Activated CD8-positive, alpha-beta T cell treated with anti-CD3 and anti-CD28 coated beads for 36 hours (primary cell): Measurements from ENCODE around the gene LRRC7. TPM values are rescaled to one million over a fixed set of nuclear protein-coding genes. Genes with fewer than 3 reads are reported as not detected.

ENCODE experiments used
- ATAC-seq: fragments of 200-7000 bp; cut with Tn5 transposase; one replicate; pipeline ENCODE4 v1.10.0; 2021; ENCODE audit warnings: mild to moderate bottlenecking, moderate library complexity
- CTCF ChIA-PET: fragments of 350-600 bp; sonication (Branson Sonifier 250); formaldehyde crosslinking; loops from one replicate; lab custom pipeline; 2021; ENCODE audit warnings: antibody characterized with exemption; lab: Charles Lee
- POLR2A ChIA-PET: fragments of 350-600 bp; sonication (Branson Sonifier 250); formaldehyde crosslinking; loops from one replicate; lab custom pipeline; 2021; ENCODE audit warnings: antibody characterized with exemption; lab: Charles Lee
- DNase-seq: peaks from one replicate; pipeline ENCODE4 v3.0.0-alpha.2; 2020
- H3K27ac Mint-ChIP-seq: one replicate; pipeline ENCODE4 v1.8.0; 2021; ENCODE audit warnings: mild to moderate bottlenecking, mixed read lengths
- H3K27me3 Mint-ChIP-seq: one replicate; pipeline ENCODE4 v1.8.0; 2021; ENCODE audit warnings: mixed read lengths
- H3K36me3 Mint-ChIP-seq: one replicate; pipeline ENCODE4 v1.8.0; 2021; ENCODE audit warnings: low read depth, mixed read lengths
- H3K4me1 Mint-ChIP-seq: one replicate; pipeline ENCODE4 v1.8.0; 2021; ENCODE audit warnings: low read depth, mixed read lengths
- H3K4me3 Mint-ChIP-seq: one replicate; pipeline ENCODE4 v1.8.0; 2021; ENCODE audit warnings: mild to moderate bottlenecking, moderate library complexity, mixed read lengths
- H3K9me3 Mint-ChIP-seq: one replicate; pipeline ENCODE4 v1.8.0; 2021; ENCODE audit warnings: mixed read lengths
- intact Hi-C: fragments of 100-400 bp; cut with micrococcal nuclease; formaldehyde crosslinking; loops from one replicate; pipeline ENCODE4 v1.10.0; 2022
- total RNA-seq, 2 experiments: library from RNA; stranded (reverse); gene quantifications; one replicate each; pipeline ENCODE4 v1.2.3, GENCODE V29; 2021
- TF ChIP-seq, protein P1 (sequence below): fragments of 200-600 bp; IDR thresholded peaks from one replicate; pipeline ENCODE4 v1.8.0; 2022; ENCODE audit warnings: antibody characterized with exemption, mild to moderate bottlenecking

LRRC7 gene
- total RNA-seq, 2 experiments from 2014 or later: 0.27 to 0.29 TPM

DNA sequence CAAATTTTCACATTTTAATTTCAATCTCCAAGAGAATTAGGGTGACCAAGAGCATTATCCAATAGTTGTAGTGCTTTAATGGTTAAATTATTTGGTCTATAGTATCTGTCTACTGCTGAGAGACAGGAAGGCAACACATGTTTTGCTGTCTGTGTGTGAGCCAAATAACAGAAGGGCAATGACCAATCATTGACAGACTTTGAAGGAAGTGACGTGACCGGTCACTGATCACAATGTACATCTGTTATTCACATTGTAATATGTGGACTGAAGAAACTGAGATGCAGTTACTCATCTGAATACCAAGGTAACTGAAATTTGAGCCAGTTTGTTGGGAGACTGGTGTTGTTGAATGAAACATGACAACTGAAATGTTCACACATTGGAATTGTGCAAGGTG, 440.9 kb downstream of the LRRC7 start:
- ChIA-PET POLR2A (no interaction called here), CTCF (no interaction called here)
- no peak overlapping the region for H3K4me3 Mint-ChIP-seq
- no peaks in the 10 kb centered on the region for H3K36me3 Mint-ChIP-seq
- H3K27ac Mint-ChIP-seq: no peak overlapping the region
- intact Hi-C loops: no loop called here
- DNase-seq (no peak), ATAC-seq (no peak)
- no peaks in the 10 kb centered on the region for H3K9me3 Mint-ChIP-seq
- H3K4me1 Mint-ChIP-seq: no peaks in the 10 kb centered on the region
- no peaks in the 10 kb centered on the region for H3K27me3 Mint-ChIP-seq
- TF ChIP-seq, protein P1, sequence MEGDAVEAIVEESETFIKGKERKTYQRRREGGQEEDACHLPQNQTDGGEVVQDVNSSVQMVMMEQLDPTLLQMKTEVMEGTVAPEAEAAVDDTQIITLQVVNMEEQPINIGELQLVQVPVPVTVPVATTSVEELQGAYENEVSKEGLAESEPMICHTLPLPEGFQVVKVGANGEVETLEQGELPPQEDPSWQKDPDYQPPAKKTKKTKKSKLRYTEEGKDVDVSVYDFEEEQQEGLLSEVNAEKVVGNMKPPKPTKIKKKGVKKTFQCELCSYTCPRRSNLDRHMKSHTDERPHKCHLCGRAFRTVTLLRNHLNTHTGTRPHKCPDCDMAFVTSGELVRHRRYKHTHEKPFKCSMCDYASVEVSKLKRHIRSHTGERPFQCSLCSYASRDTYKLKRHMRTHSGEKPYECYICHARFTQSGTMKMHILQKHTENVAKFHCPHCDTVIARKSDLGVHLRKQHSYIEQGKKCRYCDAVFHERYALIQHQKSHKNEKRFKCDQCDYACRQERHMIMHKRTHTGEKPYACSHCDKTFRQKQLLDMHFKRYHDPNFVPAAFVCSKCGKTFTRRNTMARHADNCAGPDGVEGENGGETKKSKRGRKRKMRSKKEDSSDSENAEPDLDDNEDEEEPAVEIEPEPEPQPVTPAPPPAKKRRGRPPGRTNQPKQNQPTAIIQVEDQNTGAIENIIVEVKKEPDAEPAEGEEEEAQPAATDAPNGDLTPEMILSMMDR: no peak

DNA sequence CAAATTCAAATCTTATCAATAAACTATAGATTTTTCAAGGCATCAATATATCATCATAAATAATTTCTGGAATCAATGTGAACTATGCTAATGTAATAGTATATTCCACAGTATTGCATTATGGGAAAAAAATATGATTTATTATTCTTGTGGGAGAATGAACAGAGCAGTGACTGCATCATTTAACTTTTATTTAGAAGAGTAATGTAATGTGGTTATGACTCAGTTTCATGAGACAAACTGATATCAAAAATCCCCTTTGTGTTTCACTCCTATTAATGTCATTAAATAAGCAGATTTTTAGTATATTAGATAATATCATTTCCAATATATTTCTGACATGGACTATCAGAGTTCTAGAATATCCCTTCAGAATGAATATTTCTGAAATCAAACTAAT, 450.0 kb downstream of the LRRC7 start:
- Mint-ChIP-seq H3K9me3 (no peaks in the 10 kb centered on the region), H3K4me1 (no peaks in the 10 kb centered on the region), H3K36me3 (no peaks in the 10 kb centered on the region), H3K27me3 (no peaks in the 10 kb centered on the region), H3K4me3 (no peak overlapping the region), H3K27ac (no peak overlapping the region)
- TF ChIP-seq, protein P1: no peak
- ATAC-seq (no peak), DNase-seq (no peak)
- ChIA-PET POLR2A (no interaction called here), CTCF (no interaction called here)
- intact Hi-C loops: no loop called here

DNA sequence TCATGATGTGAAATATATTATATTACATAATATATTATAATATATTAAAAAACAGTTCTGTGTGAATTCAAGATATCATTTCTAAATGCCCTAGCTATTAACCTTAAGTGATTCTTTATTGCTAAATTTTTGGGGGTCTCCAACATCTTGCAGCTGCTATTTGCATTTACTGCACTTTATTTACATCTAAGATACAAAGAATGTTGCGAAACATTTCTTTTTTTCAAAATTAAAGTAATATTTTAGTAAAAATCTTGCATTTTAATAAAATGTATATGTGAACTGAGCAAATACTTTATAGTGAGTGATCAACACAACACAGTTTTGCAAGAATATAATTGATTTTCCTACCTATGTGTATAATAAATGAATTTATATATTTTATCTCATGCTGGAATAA, 456.6 kb downstream of the LRRC7 start:
- no peaks in the 10 kb centered on the region for H3K4me1 Mint-ChIP-seq
- TF ChIP-seq, protein P1: no peak
- H3K27me3 Mint-ChIP-seq: no peaks in the 10 kb centered on the region
- no peak overlapping the region for H3K27ac Mint-ChIP-seq
- H3K9me3 Mint-ChIP-seq: no peaks in the 10 kb centered on the region
- intact Hi-C loops: no loop called here
- no peak overlapping the region for H3K4me3 Mint-ChIP-seq
- ChIA-PET POLR2A (interaction anchor here (0.5 kb wide), 1 partner anchor 72 kb away, joined by 3 read pairs; no protein-coding TSS in a partner anchor), CTCF (no interaction called here)
- no peaks in the 10 kb centered on the region for H3K36me3 Mint-ChIP-seq
- ATAC-seq (no peak), DNase-seq (no peak)

- Mint-ChIP-seq H3K4me1 (no peaks in the 10 kb centered on the region), H3K4me3 (no peak overlapping the region), H3K27ac (no peak overlapping the region), H3K9me3 (no peaks in the 10 kb centered on the region), H3K27me3 (no peaks in the 10 kb centered on the region), H3K36me3 (no peaks in the 10 kb centered on the region)
- TF ChIP-seq, protein P1: no peak
- DNase-seq: no peak
- intact Hi-C loops: no loop called here
- POLR2A ChIA-PET: no interaction called here
- ATAC-seq: no peak
- CTCF ChIA-PET: no interaction called here
Observed at GRCh38 chr1:70025052-70025451, 457.3 kb downstream of the LRRC7 start.

GRCh38 chr1:70025846-70026245, 458.1 kb downstream of the LRRC7 start:
- no peaks in the 10 kb centered on the region for H3K27me3 Mint-ChIP-seq
- H3K4me3 Mint-ChIP-seq: no peak overlapping the region
- H3K4me1 Mint-ChIP-seq: no peaks in the 10 kb centered on the region
- DNase-seq (no peak), ATAC-seq (no peak)
- H3K9me3 Mint-ChIP-seq: no peaks in the 10 kb centered on the region
- intact Hi-C loops: no loop called here
- TF ChIP-seq, protein P1: no peak
- H3K36me3 Mint-ChIP-seq: no peaks in the 10 kb centered on the region
- no peak overlapping the region for H3K27ac Mint-ChIP-seq
- ChIA-PET CTCF (no interaction called here), POLR2A (no interaction called here)
